DND-41 (cell line): Measurements from ENCODE around the gene TOR2A.
"Not testable (repeated sequence)": the region's sequence is repeated elsewhere in the genome, so short reads cannot be mapped to it uniquely, and the experiment has no call there.

ENCODE experiments used
- ATAC-seq: fragments of 200-7000 bp; cut with Tn5 transposase; 3 replicates; pipeline ENCODE4 v1.9.1; 2021; ENCODE audit warnings: low read depth; ENCODE audit not compliant: insufficient read depth
- DNase-seq: peaks from one replicate; pipeline ENCODE4 v3.0.0-alpha.2; 2020
- H2AFZ ChIP-seq: 2 replicates; pipeline ENCODE4 v1.6.0; 2012; ENCODE audit warnings: low read depth, low read length
- H3K27ac ChIP-seq: 2 replicates; pipeline ENCODE4 v1.5.1; 2012; ENCODE audit warnings: low read length, inconsistent platforms
- H3K27me3 ChIP-seq: fragments of 200-600 bp; sonication (generic); 2 replicates; pipeline ENCODE4 v1.6.0; 2012; ENCODE audit warnings: low read length, mild to moderate bottlenecking, inconsistent platforms; ENCODE audit not compliant: insufficient read depth, poor library complexity
- H3K36me3 ChIP-seq: 2 replicates; pipeline ENCODE4 v1.5.1; 2012; ENCODE audit warnings: low read length, inconsistent platforms; ENCODE audit not compliant: insufficient read depth
- H3K4me1 ChIP-seq: 2 replicates; pipeline ENCODE4 v1.5.1; 2012; ENCODE audit warnings: mild to moderate bottlenecking, low read length; ENCODE audit not compliant: insufficient read depth
- H3K4me2 ChIP-seq: 2 replicates; pipeline ENCODE4 v1.6.0; 2012; ENCODE audit warnings: mild to moderate bottlenecking, moderate library complexity, low read length, inconsistent platforms; ENCODE audit not compliant: insufficient read depth
- H3K4me3 ChIP-seq, 2 experiments: fragments of 200-600 bp in 1 of 2; shearing (Covaris generic) in 1 of 2; 2 replicates each; pipeline ENCODE4 v1.5.1; 2012 to 2016; ENCODE audit warnings: inconsistent platforms in 2 of 2, low read length in 2 of 2, mild to moderate bottlenecking in 2 of 2, low read depth in 1 of 2, moderate library complexity in 1 of 2
- H3K79me2 ChIP-seq: 2 replicates; pipeline ENCODE4 v1.6.0; 2012; ENCODE audit warnings: low read length, inconsistent platforms; ENCODE audit not compliant: insufficient read depth
- H3K9ac ChIP-seq: 2 replicates; pipeline ENCODE4 v1.6.0; 2012; ENCODE audit warnings: low read depth, mild to moderate bottlenecking, inconsistent platforms, low read length, moderate library complexity
- H3K9me3 ChIP-seq: 2 replicates; pipeline ENCODE4 v1.5.1; 2012; ENCODE audit warnings: low read length, moderate library complexity, mild to moderate bottlenecking, inconsistent platforms; ENCODE audit not compliant: insufficient read depth, severe bottlenecking
- H4K20me1 ChIP-seq: 2 replicates; pipeline ENCODE4 v1.6.0; 2012; ENCODE audit warnings: low read length; ENCODE audit not compliant: insufficient read depth
- CTCF ChIP-seq: IDR thresholded peaks from 2 replicates; pipeline ENCODE4 v1.5.1; 2012; ENCODE audit warnings: borderline replicate concordance, low read length, moderate library complexity, mild to moderate bottlenecking; ENCODE audit not compliant: poor library complexity, severe bottlenecking; ENCODE audit errors: extremely low read depth
- EZH2 ChIP-seq: IDR thresholded peaks from 3 replicates; pipeline ENCODE4 v1.6.1; 2012; ENCODE audit warnings: borderline replicate concordance, low read depth, mild to moderate bottlenecking, moderate library complexity, low read length, inconsistent platforms; ENCODE audit not compliant: severe bottlenecking

TOR2A gene

GRCh38 chr9:127734747-127735529 is at the start of gene TOR2A:
TOR2A (minus strand) TSS chr9:127735294; CDS start chr9:127735270, 24 bp downstream.
- peak within 1 kb of the TSS; percentile 39 to 59; a peak in 3 of 4 replicates for H3K4me3 ChIP-seq
- peak; percentile 92 for ATAC-seq
- TF ChIP-seq CTCF (peak; percentile 96), EZH2 (no peak)
- peaks cover 12% of the 10 kb centered on the region; the same call in 1 of the 2 replicates for H3K36me3 ChIP-seq
- peaks cover 21% of the 10 kb centered on the region for H3K4me1 ChIP-seq
- H3K27me3 ChIP-seq: no peaks in the 10 kb centered on the region
- peak within 1 kb of the TSS; percentile 91 for H3K27ac ChIP-seq
- 0 out of 2 replicates have a peak, but pooled peaks cover 2% of the 10 kb centered on the region for H3K79me2 ChIP-seq
- DNase-seq: peak; percentile 95
- H3K9ac ChIP-seq: peak within 1 kb of the TSS; percentile 85
- H3K4me2 ChIP-seq: peak within 1 kb of the TSS; percentile 79
- peak within 1 kb of the TSS; percentile 64 for H2AFZ ChIP-seq
- no peaks in the 10 kb centered on the region for H4K20me1 ChIP-seq
- H3K9me3 ChIP-seq: no peaks in the 10 kb centered on the region

- Histone ChIP-seq H2AFZ (no peak overlapping the region), H3K4me3 (no peak overlapping the region), H3K4me1 (peaks cover 47% of the 10 kb centered on the region), H4K20me1 (peaks cover 21% of the 10 kb centered on the region), H3K27me3 (no peaks in the 10 kb centered on the region), H3K79me2 (peaks cover 56% of the 10 kb centered on the region), H3K4me2 (no peak overlapping the region), H3K27ac (peak overlapping the region; percentile 40; the same call in 1 of the 2 replicates), H3K9me3 (no peaks in the 10 kb centered on the region), H3K36me3 (peaks cover 39% of the 10 kb centered on the region), H3K9ac (no peak overlapping the region)
- TF ChIP-seq CTCF (no peak), EZH2 (no peak)
- DNase-seq (peak; percentile 43), ATAC-seq (no peak)
Measured at GRCh38 chr9:127783111-127784008, 48.3 kb upstream of the TOR2A start.

GRCh38 chr9:127781806-127782205 is 46.7 kb upstream of the TOR2A start:
- no peak overlapping the region for H2AFZ ChIP-seq
- H3K27me3 ChIP-seq: no peaks in the 10 kb centered on the region
- no peak for TF ChIP-seq CTCF
- no peak for TF ChIP-seq EZH2
- H3K4me2 ChIP-seq: no peak overlapping the region
- no peak overlapping the region for H3K4me3 ChIP-seq
- ATAC-seq (no peak), DNase-seq (no peak)
- H3K27ac ChIP-seq: no peak overlapping the region
- no peak overlapping the region for H3K9ac ChIP-seq
- peaks cover 54% of the 10 kb centered on the region for H3K79me2 ChIP-seq
- H4K20me1 ChIP-seq: peaks cover 6% of the 10 kb centered on the region
- peaks cover 24% of the 10 kb centered on the region for H3K36me3 ChIP-seq
- H3K9me3 ChIP-seq: no peaks in the 10 kb centered on the region
- peaks cover 48% of the 10 kb centered on the region for H3K4me1 ChIP-seq

- not testable (repeated sequence) for H3K4me3 ChIP-seq, H3K4me2 ChIP-seq, H4K20me1 ChIP-seq, H2AFZ ChIP-seq, DNase-seq, H3K9ac ChIP-seq, H3K27me3 ChIP-seq, H3K9me3 ChIP-seq, ATAC-seq
- Histone ChIP-seq H3K4me1 (peaks cover 53% of the 10 kb centered on the region), H3K27ac (peak overlapping the region; percentile 21; the same call in 1 of the 2 replicates), H3K79me2 (peaks cover 50% of the 10 kb centered on the region), H3K36me3 (peaks cover 19% of the 10 kb centered on the region)
Measured at GRCh38 chr9:127780909-127781308, 45.8 kb upstream of the TOR2A start.
